Measurements from ENCODE around the gene CAMTA1.

DNA sequence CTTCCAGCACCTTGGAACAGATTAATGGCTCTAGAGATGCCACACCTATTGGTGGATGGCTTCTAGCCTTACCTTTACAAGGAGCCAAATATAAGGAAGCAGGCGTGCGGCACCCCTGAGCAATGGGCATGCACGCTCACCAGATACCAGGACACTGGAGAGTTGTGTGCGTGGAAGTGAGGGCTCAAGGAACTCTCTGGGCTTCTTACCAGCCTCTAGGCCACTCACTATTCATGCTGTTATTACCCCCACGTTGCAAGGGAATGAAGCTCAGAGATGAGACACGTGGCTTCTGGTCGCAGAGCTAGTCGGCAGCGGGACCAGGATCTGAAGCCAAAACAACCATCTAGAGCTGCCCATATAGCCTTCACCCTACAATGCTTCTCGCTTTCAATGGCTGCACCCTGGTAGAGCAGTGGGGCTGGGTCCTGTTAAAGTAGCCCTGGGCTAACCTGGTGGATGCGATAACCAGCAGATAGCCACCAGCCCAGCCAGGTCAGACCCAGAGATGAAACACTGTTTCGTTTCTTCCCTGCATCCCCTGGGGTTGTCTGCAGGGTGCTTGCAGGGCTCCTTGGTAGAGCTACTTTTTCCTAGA lies 589.4 kb downstream of the CAMTA1 start:
- TF ChIP-seq, protein P1, sequence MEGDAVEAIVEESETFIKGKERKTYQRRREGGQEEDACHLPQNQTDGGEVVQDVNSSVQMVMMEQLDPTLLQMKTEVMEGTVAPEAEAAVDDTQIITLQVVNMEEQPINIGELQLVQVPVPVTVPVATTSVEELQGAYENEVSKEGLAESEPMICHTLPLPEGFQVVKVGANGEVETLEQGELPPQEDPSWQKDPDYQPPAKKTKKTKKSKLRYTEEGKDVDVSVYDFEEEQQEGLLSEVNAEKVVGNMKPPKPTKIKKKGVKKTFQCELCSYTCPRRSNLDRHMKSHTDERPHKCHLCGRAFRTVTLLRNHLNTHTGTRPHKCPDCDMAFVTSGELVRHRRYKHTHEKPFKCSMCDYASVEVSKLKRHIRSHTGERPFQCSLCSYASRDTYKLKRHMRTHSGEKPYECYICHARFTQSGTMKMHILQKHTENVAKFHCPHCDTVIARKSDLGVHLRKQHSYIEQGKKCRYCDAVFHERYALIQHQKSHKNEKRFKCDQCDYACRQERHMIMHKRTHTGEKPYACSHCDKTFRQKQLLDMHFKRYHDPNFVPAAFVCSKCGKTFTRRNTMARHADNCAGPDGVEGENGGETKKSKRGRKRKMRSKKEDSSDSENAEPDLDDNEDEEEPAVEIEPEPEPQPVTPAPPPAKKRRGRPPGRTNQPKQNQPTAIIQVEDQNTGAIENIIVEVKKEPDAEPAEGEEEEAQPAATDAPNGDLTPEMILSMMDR (optimal IDR thresholded peaks at IDR 0.05 in 1 of 3, IDR thresholded peaks at IDR 0.05 in 1 of 3, conservative IDR thresholded peaks at IDR 0.05 in 1 of 3; ENCODE audit: extremely low read depth in 1 of 3, insufficient read depth in 2 of 3, low read length in 3 of 3) = no peak
- no peak for TF ChIP-seq EZH2 (IDR thresholded peaks at IDR 0.05; ENCODE audit: low read length)

All from keratinocyte (primary cell).